NCI-H2196 treated with DMSO at 0.1 percent for 48 hours (cell line): Measurements from ENCODE around the gene TSNAX.

Experiments
- DNase-seq: peaks from one replicate; lab custom pipeline; 2025; ENCODE audit not compliant: unreplicated experiment; lab: John Stamatoyannopoulos, UW

Gene TSNAX

DNA sequence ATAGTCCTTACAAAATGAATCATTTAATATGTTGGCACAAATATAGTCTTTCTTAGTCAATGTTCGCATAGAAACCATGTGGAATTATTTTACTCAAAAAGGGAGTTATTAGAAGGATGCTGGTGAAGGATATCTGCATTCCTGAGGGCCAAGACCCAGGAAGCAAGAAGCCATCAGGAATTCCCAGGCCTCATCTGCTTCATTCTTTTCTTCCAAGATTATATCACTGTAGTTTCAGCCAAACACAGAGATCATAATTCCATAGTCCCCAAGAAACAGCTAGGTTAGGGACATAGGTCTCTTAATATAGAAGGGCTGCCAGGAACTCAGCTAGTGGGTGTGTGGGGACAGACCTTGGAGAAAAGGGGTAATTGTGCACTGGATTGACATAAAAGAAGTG, 69.5 kb downstream of the TSNAX start:
- no peak for DNase-seq

GRCh38 chr1:231600458-231600976, 72.0 kb downstream of the TSNAX start:
- no peak for DNase-seq

DNA sequence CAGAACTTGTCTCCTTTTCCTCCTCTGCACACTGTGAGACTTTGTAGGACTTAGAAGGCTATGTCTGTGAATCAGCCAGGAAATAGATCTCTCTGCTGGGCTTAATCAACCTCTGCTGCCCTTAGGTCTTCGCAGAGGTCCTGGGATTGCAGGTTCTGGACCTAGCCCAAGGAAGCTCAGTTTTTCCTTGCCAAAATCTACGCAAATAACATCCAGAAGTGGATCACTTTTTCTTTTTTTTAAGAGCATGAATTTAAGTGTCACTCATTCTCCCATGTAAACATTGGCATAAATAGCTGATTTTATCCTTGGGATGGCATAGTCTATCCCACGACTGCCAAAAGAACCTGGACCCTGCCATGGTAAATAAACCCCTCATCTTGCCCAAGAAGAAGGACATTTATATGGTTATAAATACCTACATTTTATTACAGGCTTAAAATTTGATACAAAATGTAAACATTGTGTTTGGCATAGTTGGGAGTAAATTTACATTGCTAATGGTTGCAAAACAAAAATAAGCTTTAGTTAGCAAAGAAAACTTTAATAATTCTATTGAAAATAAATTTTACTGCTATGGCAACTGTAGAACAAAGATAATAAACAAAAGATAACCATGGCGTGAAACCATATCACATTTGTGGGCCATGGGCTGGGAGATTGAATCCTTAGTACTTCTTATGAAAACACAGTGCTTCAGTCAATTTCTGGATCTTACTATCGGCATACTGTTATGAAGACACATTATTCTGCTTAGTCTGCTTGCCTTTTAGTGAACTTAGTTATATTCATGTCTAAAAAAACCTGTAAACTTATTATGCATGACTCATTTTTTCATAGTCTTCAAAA, 73.6 kb downstream of the TSNAX start:
- no peak for DNase-seq

- no peak for DNase-seq
These were observed 74.2 kb downstream of the TSNAX start for GRCh38 chr1:231602673-231602984.

DNA sequence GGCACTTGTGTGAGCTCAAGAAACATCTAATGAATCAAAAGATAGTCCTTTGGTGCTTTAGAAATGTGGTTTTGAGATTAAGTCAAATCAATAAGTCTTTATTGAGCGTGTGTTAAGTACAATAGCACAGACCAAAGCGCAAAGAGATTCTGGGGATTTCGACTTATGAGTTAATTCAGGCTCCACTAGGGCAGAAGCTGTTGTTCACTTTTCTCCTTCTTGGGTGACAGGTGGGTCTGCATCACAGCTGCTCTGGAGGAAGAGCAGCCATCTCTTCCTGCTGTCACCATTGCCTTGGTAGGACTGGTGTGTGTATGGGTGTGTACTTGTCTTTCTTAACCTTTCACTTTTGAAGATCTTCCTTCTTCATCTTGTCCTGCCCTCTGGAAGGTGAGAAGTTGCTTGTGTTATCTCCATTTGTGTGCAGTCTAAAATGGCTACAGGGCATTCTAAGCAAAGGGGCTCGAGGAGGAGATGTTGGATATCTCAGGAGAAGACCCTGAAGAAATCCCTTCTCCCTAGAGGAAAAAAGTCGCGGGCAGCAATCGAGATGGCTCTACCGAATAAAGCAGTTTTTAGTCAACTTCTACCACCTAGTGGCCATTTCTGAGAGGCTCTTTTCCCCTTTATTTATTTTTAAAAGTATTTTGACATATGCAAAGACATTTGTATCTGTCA, 75.3 kb downstream of the TSNAX start:
- peak; percentile 66 for DNase-seq

GRCh38 chr1:231604276-231604621, 75.8 kb downstream of the TSNAX start:
- no peak for DNase-seq

- DNase-seq, result no peak
These were observed 77.0 kb downstream of the TSNAX start for GRCh38 chr1:231605149-231606100.

GRCh38 chr1:231606712-231607111, 78.2 kb downstream of the TSNAX start:
- no peak for DNase-seq

DNA sequence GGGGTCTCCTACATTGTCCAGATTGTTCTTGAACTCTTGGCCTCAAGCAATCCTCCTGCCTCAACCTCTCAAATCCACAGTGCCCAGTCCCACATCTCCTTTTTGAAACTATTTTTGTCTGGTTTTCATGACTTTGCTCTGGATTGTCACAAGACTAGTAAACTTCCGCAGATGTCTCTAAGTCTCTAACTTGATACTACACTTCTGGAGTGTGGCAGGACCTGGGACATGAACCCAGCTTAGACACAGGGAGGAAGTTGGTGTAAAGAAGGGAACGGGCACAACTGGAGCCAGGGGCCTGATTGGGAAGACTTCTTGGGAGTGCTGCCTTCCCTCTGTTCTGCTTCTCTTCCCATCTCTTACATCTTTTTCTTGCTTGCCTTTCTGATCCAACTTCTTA, 81.9 kb downstream of the TSNAX start:
- DNase-seq, result no peak

DNA sequence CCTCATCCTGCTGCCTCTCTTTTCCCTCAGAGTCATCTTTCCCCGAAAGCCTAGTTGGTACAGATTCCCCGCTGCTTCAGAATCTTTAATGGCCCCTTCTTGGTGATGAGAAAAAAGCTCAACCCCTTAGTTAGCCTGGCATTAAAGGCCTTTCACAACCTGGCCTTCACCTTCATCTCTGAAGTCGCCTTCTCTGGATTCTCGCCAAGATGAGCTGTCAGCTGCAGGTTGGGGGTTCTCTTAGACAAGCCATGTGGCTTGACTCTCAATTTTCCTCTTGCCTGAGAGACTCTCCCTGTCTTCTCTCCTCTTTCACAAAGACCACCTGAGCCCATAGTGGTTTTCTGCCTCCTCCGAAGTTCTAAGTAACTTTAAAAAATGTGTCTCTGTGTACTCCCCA, 82.6 kb downstream of the TSNAX start:
- DNase-seq, result no peak

DNA sequence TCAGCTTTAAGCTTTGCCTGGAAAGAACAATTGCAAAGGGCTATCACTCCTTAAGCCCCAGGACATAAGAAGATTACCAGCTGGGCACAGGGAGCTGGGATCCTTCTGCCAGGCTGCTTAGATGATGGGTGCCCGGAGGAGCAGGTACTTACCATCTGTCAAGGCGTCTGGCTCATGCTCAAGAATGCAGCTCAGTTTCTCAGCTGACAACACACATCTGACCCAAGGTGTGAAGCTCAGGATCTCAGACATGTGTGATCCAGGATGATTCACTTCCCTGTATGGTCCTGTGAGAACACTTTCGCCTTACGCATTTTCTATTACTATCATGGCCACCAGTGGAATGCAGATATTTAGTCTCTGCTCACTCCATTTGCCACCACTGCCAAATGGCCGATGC, 83.4 kb downstream of the TSNAX start:
- no peak for DNase-seq

DNA sequence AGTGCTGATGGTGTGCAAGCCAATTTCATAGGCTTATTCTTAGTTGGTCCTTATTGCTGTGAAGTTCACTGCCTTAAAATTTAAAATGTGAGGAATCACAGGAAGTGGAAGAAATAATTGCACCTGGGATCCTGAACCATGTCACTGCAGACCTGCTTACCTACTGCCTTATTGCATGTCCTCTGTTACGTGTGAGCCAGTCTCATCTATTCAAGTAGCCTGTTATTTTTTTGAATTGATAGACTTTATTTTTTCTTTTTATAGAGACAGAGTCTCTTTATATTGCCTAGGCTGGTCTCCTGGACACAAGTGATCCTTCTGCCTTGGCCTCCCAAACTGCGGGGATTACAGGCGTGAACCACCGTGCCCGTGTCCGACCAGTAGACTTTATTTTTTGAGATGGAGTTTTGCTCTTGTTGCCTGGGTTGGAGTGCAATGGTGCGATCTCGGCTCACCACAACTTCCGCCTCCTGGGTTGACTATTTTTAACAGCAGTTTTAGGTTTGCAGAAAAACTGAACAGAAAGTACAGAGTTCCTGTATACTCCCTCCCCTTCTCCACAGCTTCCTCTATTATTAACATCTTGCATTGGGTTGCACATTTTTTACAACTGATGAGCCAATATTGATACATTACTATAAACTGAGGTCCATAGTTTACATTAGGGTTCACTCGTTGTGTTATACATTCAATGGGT, 84.1 kb downstream of the TSNAX start:
- no peak for DNase-seq

GRCh38 chr1:231613419-231614349, 85.2 kb downstream of the TSNAX start:
- DNase-seq, result no peak
